A172 (cell line): Measurements from ENCODE around the gene AHI1. TPM values are rescaled to one million over a fixed set of nuclear protein-coding genes. Genes with fewer than 3 reads are reported as not detected.

ENCODE experiments used
- DNase-seq: peaks from one replicate; pipeline ENCODE4 v3.0.0-alpha.2; 2015; ENCODE audit warnings: low spot score
- total RNA-seq: library from RNA; depleted of rRNA; stranded (reverse); fragments of >200 nt; shearing (Covaris generic); gene quantifications from 2 replicates; pipeline ENCODE4 v1.2.3, GENCODE V29; 2014

Gene AHI1
- total RNA-seq, 1 experiment from 2014 or later = 10.0 TPM

DNA sequence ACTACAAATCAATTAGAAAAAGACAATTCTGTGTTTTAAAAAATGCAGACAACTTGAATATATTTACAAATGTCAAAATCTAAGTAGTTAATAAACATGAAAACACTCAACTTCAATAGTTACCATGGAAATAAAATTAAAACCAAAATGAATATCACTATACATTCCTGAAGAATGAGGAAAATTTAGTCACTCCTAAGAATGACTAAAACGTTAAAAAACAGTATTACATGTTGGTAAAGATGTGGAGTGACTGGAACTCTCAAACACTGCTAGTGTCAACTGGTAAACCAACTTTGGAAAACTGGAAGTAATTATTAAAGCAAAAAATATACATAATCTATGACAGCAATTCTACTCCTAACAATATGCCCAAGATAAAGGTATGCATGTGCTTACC is 36.3 kb downstream of the AHI1 start:
- DNase-seq = no peak

DNA sequence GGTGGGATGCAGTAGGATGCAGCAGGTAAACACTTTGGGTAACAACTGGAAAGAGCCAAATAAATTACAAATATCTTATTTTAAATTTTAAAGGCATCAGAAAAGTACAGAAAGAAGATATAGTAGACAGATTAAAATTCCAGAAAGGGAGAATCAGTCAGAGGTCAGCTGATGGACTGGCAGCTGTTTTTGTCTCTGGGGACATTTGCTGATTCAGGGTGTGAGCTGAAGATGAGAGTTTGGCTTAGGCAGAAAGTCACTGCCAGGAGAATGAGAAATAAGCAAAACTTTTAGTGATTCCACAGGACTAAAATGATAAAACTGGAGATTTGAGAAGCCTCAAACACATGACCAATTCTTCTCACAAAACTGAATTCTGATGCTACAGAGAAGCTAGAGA is 39.5 kb downstream of the AHI1 start:
- no peak for DNase-seq

DNA sequence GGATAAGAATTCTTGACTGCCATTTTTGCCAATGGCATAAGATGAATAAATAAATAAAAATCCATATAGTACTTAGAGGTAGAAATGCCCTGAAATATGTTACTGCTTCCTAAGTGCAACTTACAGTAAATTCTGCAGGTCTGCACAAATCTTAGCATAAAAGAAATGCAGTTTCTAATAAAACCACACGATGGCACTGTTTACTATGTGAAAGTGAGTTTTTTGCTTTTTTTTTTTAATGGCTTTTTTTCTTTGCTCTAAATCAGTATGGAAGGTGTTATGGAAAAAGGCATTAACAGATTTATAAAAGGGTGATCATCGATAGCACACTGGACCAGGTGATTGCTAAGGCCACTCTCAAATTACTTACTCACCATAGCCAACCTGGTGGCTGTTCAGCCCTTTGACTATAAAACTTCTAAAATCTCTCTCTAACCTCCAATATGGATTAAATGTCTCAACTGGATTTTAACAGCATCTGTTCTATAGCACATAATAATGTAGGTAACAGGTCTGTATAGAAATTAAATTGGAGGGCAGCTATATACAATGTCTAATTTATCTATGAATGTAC is 45.8 kb downstream of the AHI1 start:
- peak; percentile 32 for DNase-seq

DNA sequence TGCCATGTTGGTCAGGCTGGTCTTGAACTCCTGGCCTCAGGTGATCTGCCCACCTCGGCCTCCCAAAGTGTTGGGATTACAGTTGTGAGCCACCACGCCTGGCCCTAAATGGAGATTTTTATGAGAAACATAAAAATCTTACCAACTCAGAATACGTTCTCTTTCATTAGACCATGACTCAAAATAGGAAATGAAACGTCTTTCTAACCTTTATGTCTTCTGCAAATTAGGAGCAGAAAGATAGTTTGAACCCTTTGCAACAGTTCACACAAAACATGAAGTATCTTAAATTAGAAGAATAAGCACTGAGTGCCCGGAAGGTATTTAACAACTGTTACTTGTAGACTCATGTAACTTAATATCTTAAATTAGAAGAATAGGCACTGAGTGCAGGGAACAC is 48.3 kb downstream of the AHI1 start:
- no peak for DNase-seq

DNA sequence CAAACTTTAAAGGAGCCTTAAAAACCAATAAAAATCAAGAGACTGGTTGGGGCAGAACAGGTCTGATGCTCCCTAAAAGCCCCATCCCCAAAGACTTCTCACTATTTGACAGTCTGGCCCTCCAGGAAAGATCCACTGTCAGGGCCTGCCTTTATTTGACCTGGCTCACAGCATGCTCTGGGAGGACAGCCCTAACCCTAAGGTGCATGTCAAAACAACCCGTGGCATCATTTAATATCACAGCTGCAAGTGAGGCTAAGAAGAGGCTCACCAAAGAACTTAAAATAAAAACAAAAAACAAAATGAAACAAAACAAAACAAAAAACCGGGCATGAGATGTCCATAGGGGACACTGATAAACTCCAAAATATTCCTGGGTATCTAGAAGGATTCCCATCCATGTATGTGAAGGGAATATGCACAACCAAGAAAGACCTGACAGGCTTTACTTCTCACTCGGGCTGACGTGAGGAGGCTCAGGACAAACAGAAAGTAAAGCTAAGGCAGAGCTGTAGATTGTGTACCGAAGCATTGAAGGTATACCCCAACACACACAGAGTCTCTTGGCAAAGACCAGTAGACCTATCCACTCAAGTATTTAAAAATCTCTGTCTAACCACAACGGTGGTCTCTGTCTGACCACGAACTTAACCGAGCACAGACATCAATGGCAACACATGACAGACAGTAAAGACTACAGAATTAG is 57.3 kb downstream of the AHI1 start:
- DNase-seq = no peak

DNA sequence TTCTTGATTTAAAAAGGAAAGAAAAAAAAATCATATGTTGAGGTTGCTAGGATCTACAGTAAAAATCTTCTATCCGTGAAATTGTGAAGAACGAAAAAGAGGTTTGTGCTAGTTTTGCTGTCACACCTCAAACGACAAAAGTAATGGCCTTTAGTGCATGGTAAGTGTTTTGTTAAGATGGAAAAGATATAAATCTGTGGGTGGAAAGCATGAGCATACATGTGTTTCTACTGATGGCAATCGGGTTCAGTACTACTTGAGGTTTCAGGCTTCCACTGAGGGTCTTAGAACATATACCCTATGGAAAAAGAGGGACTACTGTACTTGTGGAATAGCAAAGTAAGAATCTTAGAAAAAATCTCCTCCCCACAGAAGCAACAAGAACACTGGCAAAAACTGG is 58.0 kb downstream of the AHI1 start:
- DNase-seq = no peak

DNA sequence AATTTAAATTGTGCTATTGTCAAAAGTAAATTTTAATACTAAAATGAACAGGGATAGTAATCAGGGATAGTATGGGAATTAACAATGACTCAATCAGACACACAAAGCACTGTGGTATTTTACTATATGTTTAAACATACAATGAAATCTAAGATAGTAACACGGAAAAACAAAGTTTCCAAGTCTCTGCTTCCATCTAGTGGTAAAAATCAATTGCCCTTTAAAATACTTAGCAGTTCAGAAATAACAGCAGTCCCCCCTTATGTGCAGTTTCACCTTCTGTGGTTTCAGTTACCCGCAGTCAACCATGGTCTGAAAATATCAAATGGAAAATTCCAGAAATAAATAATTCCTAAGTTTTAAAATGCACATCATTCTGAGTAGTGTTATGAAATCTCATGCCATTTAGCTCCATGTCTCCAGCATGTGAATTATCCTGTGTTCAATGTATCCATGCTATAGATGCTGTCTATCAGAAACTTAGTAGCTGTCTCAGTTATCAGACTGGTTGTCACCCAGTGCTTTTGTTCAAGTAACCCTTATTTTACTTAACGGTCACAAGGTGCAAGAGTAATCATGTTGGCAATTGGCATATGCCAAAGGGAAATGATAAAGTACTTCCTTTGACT is 58.5 kb downstream of the AHI1 start:
- DNase-seq = peak; percentile 37

DNA sequence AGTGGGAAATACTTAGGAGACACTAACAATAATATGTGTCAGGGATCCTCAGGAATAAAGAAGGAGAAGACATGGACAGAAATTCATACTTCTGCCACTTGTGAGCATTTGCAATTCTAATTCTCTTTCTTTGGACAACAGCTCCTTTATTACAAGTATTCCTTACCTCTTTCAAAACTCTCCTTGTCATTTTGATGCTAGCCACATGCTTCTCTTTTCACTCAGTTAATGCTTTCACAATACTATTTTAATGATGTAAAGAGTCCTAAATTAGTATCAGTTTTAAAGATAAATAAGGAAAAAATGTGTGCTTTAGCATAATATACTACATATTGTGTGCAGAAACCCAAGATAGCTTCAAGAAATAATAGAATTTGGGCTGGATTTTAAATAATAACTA is 62.5 kb downstream of the AHI1 start:
- DNase-seq = no peak

DNA sequence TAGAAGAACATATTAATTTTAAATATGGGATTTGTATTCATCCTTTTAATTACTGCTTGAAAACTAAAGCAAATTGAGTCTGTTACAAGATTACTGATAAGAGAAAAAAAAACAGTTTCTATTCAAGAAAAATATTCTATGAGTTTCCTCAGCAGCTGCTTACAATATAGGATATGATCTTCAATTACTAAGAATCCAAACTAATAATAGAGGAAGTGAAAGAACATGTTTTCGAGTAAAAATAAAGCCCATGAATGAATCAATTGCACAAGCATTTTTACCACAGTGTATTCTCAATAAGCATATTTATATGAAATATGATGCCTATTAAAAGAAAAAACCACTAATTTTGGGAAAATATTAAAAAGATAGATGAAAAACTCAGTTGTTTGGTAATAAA is 63.4 kb downstream of the AHI1 start:
- DNase-seq = no peak

DNA sequence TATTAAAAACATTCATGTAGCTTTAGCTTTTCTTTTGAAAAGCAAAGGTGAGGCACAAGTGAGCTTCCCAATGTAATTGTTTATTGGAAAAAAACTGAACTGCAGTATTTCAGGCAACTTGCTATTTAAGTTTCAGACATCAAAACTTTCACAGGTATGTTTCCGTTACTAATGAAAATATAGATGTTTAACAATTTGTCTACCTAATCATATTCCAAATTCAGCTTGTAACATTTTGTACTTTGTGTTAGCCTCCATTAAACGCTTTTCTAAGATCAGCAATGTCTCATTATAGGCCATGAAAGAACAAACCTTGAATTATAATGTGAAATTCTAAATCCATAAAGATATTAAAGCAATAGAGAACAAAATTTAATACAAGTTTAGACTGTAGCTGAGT is 69.5 kb downstream of the AHI1 start:
- no peak for DNase-seq

DNA sequence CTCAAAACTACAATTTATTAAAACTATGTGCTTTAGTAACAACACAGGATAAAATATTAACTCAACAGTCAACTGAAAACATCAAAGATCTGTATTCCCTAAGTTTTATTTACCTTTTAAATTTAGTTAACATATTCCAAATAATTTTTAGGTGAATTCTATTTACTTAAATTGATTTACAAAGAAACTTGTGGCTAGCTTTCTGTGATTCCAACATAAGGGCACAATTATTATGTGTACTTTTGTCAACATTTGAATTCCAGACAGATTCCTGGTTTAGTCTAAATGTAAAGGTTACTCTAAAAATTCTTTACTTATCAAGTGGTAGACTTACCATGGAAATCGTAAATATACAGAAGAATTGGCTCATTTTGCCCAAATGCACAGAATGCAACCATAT is 70.7 kb downstream of the AHI1 start:
- no peak for DNase-seq

DNA sequence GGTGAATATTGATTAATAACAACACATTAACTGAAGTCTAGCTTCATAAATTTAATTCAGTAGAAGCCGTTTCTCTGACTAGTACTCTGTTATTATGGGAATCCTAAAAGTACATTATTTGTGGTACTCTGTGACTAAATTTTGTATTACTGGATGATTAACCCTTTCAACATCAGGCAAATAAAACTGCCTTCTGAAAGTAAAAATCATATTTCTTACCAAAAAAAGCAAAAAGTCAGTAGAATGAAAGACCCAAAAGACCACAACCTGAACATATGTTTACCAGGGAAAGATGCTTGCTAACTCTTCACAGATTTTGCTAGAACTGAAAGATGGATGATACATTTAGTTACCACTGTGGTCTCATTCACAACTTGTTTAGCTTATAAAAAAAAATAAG is 73.2 kb downstream of the AHI1 start:
- no peak for DNase-seq

DNA sequence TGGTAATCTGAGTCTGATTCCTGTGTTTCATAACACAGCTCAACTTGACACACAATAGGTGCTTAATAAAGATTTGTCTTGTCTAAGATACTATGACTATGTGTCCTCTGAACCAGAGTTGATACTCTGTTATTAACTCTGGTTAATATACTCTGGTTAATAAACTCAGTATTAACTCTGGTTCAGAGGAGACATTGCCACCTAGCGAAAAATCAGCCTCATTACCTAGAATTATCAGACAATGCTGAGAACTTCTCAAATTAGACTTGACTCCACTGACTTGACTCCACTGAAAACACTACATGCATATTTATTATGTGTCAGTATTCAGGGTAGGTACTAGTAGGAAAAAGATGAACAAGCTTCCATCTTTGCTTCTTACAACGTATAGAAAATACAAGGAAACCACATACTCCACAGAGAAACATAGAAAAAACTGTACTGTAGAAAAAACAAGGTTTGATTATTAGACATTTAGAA is 73.9 kb downstream of the AHI1 start:
- peak; percentile 26 for DNase-seq

DNA sequence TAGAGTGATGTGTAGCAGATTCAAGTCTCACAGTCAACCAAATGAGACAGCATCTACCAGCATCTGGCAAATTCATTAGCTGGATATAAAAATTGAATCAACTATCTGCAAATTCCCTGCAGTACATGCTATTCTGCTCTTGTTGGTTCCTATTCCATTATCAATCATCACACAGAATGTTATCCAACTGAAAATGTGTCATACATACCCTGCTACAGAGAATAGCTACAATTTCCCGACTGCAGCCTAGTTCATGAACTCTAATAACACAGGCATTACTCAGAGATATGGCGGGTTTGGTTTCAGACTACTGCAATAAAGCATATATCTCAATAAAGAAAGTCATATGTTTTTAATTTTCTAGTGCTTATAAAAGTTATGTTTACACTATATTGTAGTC is 78.4 kb downstream of the AHI1 start:
- DNase-seq = no peak

DNA sequence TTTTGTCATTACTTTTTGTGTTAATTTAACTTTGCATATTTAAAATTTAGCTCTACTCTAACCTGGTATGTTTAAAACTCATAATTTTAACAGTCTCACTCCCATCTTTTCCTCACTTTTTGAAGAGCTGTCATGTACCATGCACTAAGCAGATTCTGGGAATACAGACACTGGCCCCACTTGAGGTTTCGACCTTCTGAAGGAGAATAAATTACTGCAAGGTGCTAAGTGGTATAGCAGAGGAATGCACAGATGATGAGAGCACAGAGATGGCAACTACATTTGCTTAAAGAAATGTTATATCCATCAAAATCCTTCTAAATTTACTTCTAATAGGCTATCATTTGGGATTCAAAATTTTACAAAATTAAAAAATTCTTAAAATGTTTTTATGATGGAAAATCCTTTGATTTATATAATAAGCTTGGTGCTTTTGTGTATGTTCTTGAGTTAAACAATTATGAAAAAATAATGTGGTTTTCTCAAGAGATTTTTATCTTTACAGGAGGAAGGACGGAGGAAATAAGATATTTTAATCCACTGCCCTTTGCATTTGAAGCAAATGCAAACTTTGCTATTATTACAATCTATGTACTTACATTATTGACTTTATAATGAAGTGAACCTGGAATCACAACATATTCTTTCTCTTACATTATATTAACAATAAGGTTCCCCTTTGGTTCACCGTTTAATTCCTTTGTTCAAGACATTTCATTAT is 79.3 kb downstream of the AHI1 start:
- no peak for DNase-seq

DNA sequence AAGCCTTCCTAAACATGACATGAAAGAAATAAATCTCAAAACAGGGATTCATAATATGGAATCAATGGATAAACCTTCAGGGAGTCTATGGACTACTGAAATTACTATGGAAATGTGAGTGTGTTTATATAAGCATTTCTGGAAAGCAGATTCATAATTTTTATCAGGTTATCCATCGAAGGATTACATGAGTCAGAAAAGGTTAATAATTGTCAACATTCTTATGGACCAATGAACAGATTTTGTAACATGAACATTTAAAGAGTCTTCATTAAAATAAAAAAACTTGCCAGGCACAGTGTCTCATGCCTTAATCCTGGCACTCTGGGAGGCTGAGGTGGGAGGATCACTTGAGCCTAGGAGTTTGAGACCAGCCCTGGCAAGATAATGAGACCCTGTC is 84.8 kb downstream of the AHI1 start:
- no peak for DNase-seq

DNA sequence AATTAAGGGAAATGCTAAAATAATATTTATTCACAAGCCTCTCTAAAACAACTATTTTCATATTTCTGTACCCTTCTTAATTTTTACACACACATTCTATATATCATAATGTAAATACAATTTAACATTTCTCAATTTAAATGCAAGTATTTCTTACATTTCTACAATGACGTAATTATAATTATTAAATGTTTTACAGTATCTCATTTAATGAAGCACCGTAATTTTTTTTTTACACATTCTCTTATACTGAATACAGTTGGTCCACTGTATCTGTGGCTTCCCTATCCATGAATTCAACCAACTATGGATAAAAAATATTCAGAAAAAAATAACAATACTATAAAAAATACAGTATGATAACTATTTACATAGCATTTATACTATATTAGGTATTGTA is 85.7 kb downstream of the AHI1 start:
- no peak for DNase-seq

DNA sequence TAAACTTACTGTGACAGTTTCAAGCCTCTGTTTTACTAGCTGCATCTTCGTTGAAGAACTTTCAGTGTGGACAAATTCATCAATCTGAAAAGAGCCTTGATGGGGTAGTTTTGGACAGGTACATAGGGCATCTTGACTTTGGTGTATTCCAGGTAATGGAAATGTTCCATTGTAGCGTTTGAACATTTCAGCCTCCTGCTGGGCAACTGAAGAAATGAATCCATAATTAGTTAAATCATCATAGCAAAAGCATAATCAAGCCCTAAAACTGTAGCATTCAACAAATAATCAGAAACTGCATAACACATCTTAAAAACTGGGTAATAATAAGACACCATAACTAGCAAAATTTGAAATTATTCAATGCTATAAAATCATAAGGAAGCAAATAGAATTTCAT is 86.2 kb downstream of the AHI1 start:
- DNase-seq = no peak

DNA sequence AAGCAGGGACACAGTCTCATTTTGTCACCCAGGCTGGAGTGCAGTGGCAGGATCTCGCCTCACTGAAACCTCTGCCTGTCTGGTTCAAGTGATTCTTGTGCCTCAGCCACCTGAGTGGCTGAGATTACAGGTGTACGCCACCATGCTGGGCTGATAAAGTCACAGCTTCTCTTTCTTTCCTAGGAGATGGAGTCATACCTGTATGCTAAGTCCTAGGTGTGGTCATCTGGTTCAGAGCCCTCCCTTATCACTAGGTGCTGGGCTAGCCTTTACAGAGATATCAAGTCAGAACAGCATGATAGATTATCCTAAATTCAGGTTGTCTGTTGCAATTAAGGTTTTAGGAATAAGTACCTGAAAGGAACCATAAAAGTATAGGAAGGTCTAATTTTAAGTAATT is 86.7 kb downstream of the AHI1 start:
- no peak for DNase-seq

DNA sequence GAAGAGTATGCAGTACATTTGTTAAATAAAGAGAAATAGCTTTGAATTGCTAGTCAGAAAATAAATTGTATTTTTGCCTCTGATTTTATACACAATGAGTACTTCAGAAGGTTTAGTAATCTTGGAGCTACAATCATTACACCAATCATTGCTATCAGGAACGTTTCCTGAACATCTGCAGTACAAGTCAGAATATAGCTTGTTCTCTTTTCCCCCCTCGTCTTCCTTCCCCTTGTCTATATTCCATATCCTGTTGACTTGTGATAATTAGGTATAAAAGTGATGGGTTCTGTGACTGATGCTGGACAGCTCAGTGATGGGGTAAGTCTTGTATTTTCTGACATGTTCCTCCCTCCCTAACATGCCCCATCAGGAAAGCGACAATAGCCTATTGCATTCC is 94.0 kb downstream of the AHI1 start:
- no peak for DNase-seq

DNA sequence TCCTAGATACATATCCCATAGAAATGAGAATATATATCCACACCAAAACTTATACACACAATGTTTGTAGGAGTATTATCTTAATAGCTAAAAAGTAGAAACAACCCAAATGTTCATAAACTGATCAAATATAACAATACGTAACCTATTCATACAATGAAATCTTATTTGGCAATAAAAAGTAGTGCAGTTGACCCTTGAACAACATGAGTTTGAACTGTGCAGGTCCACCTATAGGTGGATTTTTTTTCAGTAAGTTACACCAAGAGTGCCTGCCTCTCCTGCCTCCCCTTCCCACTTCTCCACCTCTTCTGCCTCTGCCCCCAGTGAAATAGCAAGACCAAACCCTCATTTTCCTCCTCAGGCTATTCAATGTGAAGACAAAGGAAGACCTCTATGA is 95.2 kb downstream of the AHI1 start:
- DNase-seq = no peak

DNA sequence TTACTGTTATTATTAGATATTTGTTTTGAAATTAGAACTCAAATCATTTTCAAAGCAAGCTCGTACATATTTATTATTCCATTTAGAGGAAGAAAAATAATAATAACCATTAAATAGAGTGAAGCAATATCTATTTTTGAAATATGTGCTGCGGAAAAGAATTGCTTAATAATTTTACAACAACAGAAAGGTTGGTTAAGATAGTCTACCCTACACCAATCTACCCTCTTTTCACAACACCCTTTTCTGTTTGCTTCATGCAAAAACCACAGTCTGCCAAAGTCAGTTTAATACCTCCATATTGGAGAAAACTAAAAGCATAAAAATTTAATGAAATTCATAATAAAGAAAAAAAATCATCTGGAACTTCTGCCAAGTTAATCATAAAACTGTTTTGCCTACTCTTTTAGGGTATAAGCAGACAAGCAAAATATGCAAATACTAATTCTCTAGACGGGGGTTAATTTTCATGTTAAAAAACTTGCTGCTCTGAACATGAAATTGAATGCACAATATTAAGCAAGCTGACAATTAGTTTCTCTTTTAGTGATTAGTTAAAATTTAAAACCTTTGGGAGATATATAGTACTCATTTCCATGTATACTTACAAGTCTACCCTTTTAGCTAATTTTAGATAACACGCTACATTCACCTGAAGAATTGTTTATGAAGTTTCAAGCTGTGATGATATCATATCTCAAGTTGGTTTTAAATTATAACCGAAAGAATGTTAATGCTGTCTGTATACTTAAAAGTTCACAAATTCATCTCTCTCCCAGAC is 100.2 kb downstream of the AHI1 start:
- no peak for DNase-seq
